Astrocyte of the spinal cord (primary cell): ENCODE measurements around the gene CAV2.

Experiments used
- DNase-seq: peaks from one replicate; pipeline ENCODE4 v3.0.0; 2011; ENCODE audit warnings: low read depth, low spot score
- H3K4me3 ChIP-seq: 2 replicates; pipeline ENCODE4 v1.5.1; 2011; ENCODE audit warnings: low read depth, mild to moderate bottlenecking, low read length, moderate library complexity
- in situ Hi-C: cut with HindIII; loops from 2 replicates; pipeline ENCODE4 v1.10.0; 2017; ENCODE audit warnings: low sequenced_read_pairs
- TF ChIP-seq, protein P1 (sequence below): IDR thresholded peaks from 2 replicates; pipeline ENCODE4 v1.5.1; 2012; ENCODE audit warnings: low read depth, mild to moderate bottlenecking, low read length, inconsistent platforms

The CAV2 gene, protein sequence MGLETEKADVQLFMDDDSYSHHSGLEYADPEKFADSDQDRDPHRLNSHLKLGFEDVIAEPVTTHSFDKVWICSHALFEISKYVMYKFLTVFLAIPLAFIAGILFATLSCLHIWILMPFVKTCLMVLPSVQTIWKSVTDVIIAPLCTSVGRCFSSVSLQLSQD

DNA sequence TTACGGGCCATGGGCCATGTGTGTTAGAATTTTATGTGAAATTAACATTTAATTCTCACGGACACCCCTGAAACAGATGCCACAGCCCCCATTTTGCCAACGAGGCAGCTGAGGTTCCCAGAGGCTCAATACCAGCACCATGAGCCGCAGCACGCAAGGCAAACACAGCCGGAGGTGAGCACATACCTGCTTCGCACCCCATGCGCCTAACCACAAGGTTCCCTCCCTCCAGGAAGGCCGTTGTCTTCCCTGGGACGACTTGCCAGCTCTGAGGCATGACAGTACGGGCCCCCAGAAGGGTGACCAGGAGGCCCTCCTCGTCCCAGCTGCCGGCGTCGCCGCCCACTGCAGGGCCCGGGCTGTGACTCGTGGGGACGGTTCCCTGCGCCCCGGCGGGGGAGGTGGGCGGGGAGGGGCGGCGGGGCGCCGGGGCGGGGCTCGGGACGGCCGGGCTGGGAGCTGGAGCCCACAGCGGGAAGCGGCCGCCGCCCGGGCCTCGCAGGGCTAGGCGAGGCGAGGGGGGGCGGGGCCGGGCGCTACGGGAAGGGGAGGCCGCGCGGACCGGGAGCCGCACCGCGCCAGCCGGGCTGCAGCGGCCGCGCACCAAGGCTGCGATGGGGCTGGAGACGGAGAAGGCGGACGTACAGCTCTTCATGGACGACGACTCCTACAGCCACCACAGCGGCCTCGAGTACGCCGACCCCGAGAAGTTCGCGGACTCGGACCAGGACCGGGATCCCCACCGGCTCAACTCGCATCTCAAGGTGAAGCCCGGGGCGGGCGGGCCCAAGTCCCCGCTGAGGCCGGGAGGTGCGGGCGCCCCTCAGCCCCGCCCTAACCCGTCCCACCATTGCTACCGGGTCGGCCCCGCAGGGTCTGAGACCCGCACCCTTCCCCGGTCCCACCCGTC lies at the start of gene CAV2:
Gene CAV2, plus strand, starts transcription at position 571 of the 910 bp plus-strand sequence. Its CDS starts 44 bp downstream, at position 615.
- DNase-seq = peak; percentile 50
- TF ChIP-seq, protein P1, sequence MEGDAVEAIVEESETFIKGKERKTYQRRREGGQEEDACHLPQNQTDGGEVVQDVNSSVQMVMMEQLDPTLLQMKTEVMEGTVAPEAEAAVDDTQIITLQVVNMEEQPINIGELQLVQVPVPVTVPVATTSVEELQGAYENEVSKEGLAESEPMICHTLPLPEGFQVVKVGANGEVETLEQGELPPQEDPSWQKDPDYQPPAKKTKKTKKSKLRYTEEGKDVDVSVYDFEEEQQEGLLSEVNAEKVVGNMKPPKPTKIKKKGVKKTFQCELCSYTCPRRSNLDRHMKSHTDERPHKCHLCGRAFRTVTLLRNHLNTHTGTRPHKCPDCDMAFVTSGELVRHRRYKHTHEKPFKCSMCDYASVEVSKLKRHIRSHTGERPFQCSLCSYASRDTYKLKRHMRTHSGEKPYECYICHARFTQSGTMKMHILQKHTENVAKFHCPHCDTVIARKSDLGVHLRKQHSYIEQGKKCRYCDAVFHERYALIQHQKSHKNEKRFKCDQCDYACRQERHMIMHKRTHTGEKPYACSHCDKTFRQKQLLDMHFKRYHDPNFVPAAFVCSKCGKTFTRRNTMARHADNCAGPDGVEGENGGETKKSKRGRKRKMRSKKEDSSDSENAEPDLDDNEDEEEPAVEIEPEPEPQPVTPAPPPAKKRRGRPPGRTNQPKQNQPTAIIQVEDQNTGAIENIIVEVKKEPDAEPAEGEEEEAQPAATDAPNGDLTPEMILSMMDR = no peak
- in situ Hi-C loops = no loop called here
- H3K4me3 ChIP-seq = peak within 1 kb of the TSS; percentile 71

DNA sequence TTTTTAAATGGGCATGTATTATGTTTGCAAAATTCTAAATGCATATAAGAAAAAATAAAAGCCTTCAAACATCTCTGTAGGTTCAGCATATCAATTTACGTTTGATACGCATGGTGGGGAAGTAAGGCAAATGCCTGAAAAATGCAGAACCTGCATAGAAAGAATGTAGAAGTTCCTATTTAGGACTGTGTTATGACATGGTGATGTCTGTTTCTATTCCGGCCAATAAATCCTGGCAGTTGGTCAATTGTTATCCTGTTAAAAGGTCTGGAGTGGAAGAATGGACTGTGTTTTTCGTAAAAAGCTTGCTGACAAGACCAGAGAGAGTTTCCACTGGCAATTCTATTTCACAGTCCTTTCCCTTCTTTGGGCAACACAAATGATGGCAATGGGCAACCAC lies 49.6 kb upstream of the CAV2 start:
- in situ Hi-C loops = no loop called here
- TF ChIP-seq, protein P1 = no peak
- no peak overlapping the region for H3K4me3 ChIP-seq
- DNase-seq = no peak

DNA sequence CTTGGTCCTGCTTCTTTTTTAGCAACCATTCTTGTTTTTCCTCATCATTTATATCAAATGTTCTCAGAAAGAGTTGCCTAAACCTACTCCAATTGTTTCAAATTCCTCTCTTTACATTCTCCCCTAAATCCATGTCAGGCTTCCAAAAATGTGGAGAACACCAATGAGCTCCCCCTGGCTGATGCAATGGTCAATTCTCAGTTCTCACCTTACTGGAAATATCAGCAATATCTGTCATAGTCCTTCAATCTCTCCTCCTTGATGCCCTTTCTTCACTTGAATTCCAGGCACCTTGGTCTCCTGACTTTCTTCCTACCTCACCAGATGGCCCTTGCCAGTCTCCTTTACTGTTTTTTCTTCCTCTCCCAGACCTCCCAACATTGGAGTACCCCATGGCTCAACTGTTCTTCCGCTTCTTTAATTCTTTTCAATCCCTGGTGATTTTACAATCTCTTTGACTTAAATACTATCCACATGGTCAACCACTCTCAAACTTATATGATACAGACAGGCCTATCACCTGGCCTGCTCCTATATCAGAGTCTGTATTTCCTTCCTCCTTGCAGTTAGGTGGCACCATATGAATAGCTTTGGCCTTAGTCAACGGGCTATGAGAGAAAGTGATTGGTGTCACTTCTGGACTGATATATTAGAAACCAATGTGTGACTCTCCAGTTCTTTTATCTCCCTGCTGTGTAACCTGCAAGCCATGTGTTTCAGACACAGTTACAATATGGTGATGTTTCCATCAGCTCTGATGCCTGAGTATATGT lies 47.4 kb upstream of the CAV2 start:
- in situ Hi-C loops = no loop called here
- TF ChIP-seq, protein P1 = no peak
- no peak for DNase-seq
- H3K4me3 ChIP-seq = no peak overlapping the region

DNA sequence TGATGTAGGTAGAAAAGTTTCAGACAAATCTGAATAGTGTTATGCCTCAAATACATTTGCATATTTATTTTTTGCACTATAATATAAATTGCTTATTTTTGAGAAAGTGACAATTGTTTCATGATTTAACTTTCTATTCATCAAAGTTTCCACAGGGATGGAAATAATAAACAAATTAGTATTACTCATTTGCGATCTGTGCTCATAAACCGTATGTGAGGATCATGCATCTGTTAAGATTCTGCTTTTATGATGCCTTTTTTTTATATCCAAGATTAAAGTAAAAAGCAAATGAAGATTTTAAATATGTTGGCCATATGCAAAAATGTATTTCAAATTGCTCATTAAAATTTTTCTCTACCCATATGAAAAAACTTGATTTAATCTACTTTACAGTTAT lies 45.2 kb upstream of the CAV2 start:
- no peak for DNase-seq
- no peak overlapping the region for H3K4me3 ChIP-seq
- in situ Hi-C loops = no loop called here
- TF ChIP-seq, protein P1 = no peak

DNA sequence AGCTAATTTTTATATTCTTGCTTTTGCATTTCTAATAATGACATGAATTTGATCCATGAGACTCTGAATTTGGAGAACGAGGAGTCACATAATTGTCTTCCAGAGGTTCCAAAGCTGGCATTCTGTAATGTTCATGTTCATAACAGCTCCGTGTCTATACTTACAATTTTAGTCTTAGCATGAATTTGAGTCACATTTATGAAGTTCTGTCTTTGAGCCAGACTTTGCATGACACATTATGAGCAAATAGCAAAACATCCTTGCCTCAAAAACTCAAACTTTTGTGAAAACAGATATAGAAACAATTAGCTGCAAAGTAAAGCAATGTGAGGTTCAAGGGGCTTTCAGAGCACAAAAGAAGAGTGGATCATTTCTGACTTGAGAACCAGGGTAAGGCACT lies 44.5 kb upstream of the CAV2 start:
- DNase-seq = peak; percentile 68
- in situ Hi-C loops = no loop called here
- no peak overlapping the region for H3K4me3 ChIP-seq
- TF ChIP-seq, protein P1 = no peak

DNA sequence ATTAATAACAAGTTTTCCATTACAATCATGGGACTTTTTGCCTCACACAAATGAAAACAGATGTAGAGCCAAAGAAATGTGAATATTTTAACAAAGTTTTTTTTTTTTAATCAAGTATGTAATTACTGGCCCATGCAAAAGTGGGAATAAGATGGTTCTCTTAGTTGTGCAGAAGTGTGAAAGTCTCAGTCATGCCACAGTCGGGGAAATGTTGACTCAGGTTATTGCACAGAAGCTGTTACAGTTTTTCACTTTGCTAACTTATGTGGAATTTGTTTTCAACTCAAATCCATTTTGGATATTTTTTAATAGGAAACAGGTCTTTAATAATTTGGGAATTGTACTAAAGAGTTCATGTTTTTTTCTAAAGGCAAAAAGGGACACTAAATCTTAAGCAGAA lies 44.0 kb upstream of the CAV2 start:
- in situ Hi-C loops = no loop called here
- no peak overlapping the region for H3K4me3 ChIP-seq
- TF ChIP-seq, protein P1 = no peak
- no peak for DNase-seq
